LNCaP clone FGC (cell line): Measurements from ENCODE around the gene DNAH14.
"Not testable (repeated sequence)": the region's sequence is repeated elsewhere in the genome, so short reads cannot be mapped to it uniquely, and the experiment has no call there.

Experiments used
- DNase-seq: peaks from one replicate; pipeline ENCODE4 v3.0.0-alpha.2; 2011; ENCODE audit warnings: low read depth
- H3K4me3 ChIP-seq: 2 replicates; pipeline ENCODE4 v1.5.1; 2011; ENCODE audit warnings: mild to moderate bottlenecking, low read depth, low read length, control low read depth
- CTCF ChIP-seq: IDR thresholded peaks from 2 replicates; pipeline ENCODE4 v1.5.1; 2012; ENCODE audit warnings: mild to moderate bottlenecking; ENCODE audit not compliant: control insufficient read depth, insufficient read depth; ENCODE audit errors: extremely low read depth

Gene DNAH14

GRCh38 chr1:224938652-224939051 is 9.2 kb downstream of the DNAH14 start:
- TF ChIP-seq CTCF = no peak
- DNase-seq = no peak
- no peak overlapping the region for H3K4me3 ChIP-seq

GRCh38 chr1:224939844-224940425 is 10.5 kb downstream of the DNAH14 start:
- H3K4me3 ChIP-seq = no peak overlapping the region
- TF ChIP-seq CTCF = no peak
- no peak for DNase-seq

- DNase-seq, H3K4me3 ChIP-seq: not testable (repeated sequence)
Observed at GRCh38 chr1:224940735-224941134, 11.3 kb downstream of the DNAH14 start.

- H3K4me3 ChIP-seq, DNase-seq: not testable (repeated sequence)
Observed at GRCh38 chr1:224945651-224946348, 16.3 kb downstream of the DNAH14 start.

GRCh38 chr1:224946349-224946691 is 16.8 kb downstream of the DNAH14 start:
- not testable (repeated sequence) for H3K4me3 ChIP-seq, DNase-seq

- H3K4me3 ChIP-seq = no peak overlapping the region
- DNase-seq = no peak
- TF ChIP-seq CTCF = no peak
Observed at GRCh38 chr1:224957696-224958095, 28.2 kb downstream of the DNAH14 start.

- no peak for TF ChIP-seq CTCF
- no peak for DNase-seq
- no peak overlapping the region for H3K4me3 ChIP-seq
Observed at GRCh38 chr1:224958490-224958889, 29.0 kb downstream of the DNAH14 start.

- TF ChIP-seq CTCF = no peak
- no peak for DNase-seq
- no peak overlapping the region for H3K4me3 ChIP-seq
Observed at GRCh38 chr1:224959115-224959514, 29.6 kb downstream of the DNAH14 start.
